Activated CD8-positive, alpha-beta memory T cell treated with anti-CD3 and anti-CD28 coated beads, Interleukin-2, amount 50 U/mL, for 1 hour (primary cell): Measurements from ENCODE around the gene CNGB1.
"Not testable (repeated sequence)": the region's sequence is repeated elsewhere in the genome, so short reads cannot be mapped to it uniquely, and the experiment has no call there.

Source experiments
- DNase-seq: peaks from one replicate; pipeline ENCODE4 v3.0.0-alpha.2; 2020; ENCODE audit errors: extremely low read depth

CNGB1 gene

DNA sequence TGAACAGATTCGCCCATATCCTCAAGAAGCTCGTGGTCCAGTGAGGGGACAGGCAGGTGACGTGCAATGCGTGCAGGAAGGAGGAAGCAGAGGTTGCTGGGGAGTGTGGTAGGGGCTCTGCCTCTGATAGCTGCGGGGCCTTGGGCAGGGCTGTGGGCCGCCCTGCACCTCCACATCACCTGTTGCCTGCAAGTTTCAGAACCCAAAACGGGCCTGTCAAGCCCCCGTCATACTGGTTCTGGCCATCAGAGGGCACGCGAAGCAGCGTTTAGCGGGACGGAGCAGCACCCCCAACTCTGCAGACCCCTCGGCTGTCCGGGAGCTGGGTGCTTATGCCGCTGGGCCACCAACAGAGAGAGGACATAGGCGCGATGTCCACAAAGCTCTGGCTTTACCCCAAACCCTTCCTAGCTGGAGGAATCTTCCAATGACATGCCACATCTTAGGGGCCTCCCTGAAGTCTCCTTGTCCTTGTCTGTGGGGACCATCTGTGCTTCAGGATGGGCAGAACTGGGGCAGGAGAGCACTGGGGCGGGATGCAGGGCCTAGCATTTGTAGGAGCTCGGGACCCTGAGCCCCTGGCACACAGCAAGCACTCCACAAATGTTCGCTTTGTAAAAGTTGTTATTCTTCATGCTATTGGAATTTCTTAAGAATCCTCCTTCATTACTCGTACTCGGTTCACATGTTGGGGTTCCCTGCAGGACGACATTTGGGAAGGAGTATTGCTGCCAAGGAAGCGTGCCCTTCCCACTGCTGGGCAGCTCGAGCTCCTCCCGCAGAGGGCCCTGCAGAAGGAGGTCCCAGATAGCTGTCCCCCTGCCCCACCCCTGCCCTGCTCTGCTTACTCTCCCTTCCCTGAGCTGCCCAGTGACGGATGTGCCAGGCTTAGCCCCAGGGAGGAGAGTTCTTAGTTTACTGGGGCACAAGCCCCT is 64.3 kb downstream of the CNGB1 start:
- no peak for DNase-seq

DNA sequence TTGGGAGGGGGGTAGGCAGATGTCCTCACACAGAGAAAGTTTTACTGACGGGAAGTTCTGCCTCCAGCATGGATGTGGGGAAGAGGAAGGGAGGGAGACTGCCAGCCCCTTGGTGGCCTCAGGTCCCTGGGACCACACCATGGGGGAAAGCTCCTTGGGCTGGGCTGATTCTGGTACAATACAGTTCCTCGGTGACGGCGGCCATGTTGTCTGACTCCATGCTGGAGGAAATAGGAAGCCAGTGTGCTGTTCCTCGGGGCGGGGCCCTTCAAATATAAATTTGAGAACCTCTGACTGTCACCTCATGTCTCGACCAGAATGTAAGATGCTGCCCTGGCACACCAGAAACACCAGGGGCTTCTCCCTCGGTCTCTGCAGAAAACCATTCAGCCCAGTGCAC is 66.8 kb downstream of the CNGB1 start:
- no peak for DNase-seq

DNA sequence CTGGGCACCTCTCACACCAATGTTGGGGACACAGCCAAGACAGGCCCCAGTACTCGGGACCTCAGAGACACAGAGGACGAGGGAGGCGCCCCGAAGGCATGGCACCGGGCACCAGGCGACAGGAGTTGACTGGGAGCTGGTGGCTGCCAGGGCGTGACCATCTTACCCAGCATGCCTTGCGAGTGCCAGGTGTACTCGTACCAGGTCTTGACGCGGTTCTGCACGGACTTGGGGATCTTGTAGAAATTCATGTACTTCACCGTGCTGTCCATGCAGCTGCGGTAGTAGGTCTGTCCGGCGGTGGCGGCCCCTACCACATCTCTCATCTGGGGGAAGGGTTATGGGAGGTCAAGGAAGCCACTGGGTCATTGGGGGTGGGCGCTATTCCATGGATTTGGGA is 67.3 kb downstream of the CNGB1 start:
- DNase-seq = no peak

DNA sequence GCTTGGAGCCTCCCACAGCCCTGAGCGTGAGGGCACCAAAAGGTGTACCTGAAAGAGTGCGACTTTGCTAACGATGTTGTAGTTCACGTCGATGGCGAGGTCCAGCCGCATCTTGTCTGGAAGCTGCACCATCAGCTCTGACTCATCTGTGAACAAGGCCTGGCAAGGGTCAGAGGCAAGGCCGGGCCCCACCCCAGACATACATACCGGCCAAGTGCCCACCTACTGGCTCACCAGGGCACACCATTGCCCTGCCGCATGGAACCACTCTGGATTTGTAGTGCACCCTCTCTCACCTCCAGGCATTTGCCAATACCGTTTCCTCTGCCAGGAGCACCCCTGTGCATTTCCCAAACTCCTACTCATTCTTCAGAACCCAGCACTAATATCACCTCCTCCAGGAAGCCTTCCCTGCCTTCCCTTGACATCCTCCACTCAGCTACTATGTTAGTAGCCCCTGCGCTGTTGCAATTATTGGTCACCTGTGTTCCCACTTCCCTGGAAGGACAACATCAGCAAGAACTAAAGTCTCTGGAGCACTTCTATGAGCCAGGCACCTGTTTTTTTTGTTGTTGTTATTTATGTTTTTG is 69.4 kb downstream of the CNGB1 start:
- no peak for DNase-seq

DNA sequence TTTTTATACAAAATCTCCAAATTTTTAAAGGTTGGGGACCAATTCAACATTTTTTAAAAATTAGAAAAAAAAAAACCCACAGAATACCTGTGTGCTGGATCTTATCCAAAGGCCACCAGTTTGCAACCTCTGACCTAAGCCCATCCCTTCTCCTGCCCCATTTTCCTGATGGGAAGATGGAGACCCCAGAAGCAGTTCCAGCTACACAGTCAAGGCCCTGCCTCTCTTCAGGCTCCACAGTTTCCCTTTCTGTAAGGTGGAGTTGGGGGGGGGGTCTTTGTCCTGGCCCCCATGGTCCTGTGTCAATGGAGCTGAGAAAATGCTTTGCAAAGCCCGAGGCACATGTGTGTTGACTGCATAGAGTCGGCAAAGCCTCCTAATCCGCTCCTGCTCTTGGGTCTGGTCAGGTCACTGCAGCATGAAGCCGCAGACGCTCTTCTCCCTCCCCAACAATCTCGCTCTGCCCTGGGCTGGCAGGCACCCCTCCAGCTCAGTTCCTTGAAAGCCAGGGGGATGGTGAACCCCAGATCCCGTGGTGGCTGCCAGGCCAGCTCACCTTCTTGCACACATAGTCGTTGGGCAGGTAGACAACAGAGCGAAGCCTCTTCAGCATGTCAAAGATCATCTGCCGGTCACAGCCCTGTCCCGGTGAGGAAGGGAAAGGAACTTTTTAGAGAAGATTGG is 70.0 kb downstream of the CNGB1 start:
- DNase-seq = no peak

DNA sequence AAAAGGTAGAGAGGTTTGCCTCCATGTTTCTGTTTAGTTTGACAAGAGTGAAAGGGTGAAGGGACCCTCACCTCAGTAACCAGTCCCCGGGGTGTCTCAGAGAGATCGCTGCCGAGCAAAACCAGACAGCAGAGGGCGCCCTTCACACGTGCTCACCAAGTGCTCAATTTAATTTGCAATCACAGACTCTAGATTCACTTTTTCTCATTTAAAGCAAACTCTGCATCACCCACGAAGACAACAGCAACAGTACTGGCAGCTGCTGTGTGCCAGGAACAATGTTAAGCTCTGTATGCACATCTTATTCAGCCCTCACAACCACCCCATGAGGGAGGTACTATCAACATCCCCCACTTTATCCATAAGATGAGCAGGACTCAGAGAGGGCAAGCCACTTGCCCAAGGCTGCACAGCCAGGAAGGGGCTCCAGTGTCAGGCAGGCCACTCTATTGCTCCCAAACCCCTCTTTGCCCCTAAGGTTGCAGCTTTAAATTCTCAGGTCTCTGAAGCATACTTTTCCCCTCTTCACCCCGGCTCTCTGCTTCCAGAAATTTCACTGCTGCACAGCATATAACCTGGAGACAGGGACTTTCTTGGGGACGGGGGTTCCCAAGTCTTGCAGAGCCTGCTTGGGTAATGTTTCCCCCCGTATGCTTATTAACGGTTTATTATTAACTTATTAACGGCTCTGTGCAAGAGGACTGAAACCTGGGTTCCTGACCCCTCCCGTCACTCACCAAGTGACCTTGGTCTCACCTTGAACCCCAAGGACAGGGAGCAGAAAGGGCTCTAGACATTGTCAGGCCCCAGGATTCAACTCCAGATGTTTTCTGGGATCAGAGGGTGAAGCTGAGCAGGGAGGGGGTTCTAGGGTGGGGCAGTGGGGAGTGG is 70.9 kb downstream of the CNGB1 start:
- DNase-seq = peak; percentile 28

DNA sequence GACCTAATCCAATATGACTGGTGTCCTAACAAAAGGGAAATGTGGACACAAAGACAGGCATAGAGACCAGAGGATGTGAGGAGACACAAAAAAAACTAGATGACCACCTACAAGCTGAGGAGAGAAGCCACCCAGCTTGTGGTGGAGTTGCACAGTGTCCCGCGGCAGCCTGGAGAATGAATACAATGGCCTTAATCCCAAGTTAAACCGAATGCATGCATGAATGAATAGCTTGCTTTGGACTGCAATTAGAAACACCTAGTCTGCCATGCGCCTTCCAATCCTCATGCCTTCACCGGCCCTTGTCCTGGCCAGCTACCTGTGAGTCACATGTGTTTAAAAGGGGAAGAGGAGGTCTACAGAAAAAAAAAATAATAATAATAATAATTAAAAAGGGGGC is 72.0 kb downstream of the CNGB1 start:
- no peak for DNase-seq

DNA sequence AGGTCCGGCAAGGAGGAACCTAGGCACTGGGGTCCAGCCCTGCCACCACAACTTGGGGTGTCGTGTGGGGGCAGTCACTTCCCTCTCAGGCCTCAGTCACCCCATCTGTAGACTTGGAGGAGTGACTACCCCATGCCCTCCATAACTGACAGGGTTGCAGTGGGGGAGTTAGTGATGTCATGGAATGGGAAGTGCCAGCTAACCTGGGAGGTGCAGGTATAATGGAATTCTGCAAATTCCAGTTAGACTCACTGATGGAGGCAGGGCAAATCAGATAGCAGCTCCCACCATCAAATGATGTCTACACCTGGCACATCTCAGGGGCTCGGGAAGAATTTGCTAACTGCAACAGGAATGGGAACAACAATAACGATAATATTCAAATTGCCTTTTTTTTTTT is 72.9 kb downstream of the CNGB1 start:
- DNase-seq = no peak

DNA sequence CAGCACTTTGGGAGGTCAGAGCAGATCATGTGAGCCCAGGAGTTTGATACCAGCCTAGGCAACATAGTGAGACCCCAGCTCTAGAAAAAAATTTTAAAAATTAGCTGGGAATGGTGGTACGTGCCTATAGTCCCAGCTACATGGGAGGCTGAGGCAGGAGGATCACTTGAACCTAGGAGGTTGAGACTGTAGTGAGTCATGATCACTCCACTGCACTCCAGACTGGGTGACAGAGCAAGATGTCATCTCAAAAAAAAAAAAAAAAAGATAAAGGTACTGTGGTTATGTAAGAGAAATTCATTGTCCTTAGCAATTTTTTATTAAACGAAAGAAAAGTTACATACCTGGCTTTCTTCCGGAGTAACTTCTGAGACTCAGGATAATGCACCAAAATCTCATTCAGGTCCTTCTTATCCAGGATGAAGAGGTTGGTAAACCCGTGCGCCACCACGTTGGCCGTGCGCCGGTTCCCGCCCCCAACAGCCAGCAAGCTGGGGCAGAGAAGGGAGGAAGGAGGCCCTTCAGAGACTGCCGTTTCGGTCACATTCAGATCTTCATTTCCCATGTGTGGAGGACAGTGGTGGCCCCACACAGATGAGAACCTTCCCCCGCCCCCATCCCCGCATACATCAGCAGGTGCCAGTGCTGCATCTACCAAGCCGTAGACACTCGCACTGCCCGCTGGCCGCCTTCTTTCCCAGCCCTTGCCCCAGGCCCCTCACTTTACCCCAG is 73.7 kb downstream of the CNGB1 start:
- no peak for DNase-seq

DNA sequence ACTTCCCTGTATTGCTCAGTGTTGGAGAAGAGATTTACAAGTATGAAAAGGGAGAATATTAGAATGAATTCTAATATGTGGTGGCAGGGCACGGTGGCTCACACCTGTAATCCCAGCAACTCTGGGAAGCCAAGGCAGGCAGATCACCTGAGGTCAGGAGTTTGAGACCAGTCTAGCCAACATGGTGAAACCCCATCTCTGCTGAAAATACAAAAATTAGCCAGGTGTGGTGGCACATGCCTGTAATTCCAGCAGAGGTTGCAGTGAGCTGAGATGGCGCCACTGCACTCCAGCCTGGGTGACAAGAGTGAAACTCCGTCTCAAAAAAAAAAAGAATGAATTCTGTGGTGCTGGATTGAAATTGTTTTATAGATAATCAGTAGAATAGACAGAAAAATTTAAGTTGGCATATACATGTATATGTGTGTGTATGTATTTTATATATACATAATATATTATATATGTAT is 75.8 kb downstream of the CNGB1 start:
- DNase-seq = not testable (repeated sequence)

DNA sequence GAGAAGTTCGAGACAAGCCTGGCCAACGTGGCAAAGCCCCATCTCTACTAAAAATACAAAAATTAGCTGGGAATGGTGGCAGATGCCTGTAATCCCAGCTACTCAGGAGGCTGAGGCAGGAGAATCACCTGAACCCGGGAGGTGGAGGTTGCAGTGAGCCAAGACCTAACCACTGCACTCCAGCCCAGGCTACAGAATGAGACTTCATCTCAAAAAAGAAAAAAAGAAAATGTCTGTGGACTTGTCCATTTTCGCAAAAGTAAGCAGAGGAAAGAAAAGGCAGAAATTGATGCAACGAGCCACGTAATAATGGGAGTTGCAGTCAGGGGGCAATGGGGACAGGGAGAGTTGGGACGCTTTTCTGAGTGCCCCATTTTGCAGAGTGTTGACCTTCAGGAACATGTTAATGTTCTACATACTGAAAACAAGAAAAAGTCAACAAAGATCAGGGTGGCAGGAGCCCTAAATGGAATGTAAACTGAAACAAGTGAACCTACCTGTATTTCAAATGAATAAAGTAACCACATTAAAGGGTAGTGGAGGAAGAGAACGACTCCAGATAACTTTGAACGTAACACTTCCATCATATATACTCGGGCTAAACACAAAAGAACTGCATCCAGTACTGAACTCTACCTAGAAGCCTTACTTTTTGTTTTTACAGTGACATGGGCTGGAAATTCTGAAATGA is 76.4 kb downstream of the CNGB1 start:
- DNase-seq = no peak

DNA sequence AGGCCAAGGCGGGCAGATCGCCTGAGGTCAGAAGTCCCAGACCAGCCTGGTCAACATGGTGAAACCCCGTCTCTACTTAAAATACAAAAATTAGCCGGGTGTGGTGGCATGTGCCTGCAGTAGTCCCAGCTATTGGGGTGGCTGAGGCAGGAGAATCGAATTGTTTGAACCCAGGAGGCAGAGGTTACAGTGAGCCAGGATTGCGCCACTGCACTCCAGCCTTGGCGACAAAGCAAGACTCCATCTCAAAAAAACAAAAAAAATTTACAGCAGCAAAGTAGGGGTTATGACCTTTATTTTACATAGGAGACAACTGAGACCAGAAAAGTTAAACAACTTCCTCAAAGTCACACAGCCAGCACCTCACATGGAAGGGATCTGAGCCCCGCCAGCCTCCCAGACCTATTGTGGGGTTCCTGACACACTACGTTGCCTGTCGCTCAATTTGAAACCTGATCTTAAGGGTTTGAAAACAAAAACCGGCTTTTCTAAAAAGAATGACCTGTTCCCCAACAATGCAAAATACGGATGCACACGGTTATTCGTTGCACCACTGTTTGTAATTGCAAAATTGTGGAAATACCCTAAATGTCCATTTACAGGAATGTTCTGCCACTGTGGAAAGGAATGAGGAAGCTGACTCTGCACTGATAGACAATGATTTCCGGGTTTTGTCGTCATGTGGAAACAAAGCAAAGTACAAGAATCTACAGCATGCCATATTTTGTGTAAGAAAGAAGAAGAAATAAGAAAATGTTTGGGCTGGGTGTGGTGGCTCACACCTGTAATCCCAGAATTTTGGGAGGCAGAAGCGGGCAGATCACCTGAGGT is 77.2 kb downstream of the CNGB1 start:
- DNase-seq = no peak

DNA sequence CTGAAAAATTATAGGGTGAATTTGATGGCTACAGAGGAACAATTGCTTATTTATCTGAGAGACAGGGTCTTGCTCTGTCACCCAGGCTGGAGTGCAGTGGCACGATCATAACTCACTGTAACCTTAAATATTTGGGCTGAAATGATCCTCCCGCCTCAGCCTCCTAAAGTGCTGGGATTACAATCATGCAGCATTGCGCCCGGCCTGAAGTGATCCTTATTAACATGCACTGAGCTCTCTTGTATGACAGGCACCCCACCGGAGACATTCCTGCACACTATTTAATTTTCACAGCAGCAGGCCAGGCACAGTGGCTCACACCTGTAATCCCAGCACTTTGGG is 77.7 kb downstream of the CNGB1 start:
- no peak for DNase-seq

DNA sequence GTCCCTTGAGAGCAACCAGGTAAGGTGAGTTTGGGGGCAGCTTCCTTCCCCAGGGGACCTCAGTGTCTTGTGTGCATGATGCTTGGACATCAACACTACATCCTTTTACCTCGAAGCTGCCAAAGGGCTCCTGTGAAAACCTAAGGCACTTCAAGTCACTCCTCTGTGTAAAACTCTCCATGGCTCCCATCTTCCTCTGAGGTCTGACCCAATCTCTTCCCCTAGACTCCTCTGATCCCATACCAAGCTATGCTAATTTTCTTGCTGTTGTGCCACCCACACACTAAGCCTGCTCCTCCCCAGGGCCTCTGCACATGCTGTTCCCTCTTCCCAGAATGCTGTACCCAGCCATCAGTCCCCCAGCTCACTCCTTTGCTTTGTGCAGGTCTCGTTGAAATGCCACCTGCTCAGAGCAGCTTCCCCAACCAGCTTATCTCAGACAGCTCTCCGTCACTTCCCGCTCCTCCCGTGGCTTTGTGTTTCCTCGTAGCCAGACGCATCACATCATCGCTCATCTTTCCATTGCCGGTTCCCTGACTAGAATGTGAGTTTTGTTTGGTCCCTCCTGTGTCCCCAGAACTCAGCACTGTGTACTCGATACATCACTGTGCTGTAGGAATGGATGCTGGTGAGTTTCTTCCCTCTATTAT is 78.4 kb downstream of the CNGB1 start:
- DNase-seq = no peak

DNA sequence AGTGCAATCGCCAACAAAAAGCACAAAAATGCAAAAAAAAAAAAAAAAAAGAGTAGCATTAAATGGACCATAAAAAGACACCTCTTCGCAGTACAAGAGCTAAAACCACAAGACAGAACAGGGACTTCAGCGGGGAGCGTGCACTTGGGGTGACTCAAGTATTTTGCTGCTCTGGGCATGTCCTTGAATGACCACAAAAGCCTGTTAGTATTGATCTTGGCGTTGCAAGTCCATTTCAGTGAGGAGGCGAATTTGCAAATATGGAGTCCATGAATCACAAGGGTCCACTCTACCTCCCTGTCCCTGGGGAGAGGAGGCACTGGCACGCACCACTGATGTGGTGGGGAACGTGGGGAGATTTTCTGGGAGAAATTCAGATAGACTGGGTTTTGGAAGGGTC is 78.9 kb downstream of the CNGB1 start:
- DNase-seq = no peak

DNA sequence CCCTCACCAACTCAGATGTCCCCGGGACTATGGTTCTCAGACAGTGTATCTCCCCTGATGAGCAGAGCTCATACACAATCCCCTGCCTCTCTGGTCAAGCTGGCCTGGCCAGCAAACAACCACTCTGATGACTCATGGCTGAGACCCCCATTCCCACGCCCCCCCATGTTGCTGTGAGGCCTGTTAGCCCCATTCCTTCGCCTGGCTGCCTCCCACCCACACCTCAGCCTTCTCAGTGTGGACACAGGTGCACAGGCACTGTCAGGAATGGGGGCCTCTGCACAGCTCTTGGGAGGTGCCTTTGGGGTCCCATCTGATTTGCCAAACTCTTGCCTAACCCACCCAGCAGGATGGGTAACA is 80.2 kb downstream of the CNGB1 start:
- DNase-seq = no peak

DNA sequence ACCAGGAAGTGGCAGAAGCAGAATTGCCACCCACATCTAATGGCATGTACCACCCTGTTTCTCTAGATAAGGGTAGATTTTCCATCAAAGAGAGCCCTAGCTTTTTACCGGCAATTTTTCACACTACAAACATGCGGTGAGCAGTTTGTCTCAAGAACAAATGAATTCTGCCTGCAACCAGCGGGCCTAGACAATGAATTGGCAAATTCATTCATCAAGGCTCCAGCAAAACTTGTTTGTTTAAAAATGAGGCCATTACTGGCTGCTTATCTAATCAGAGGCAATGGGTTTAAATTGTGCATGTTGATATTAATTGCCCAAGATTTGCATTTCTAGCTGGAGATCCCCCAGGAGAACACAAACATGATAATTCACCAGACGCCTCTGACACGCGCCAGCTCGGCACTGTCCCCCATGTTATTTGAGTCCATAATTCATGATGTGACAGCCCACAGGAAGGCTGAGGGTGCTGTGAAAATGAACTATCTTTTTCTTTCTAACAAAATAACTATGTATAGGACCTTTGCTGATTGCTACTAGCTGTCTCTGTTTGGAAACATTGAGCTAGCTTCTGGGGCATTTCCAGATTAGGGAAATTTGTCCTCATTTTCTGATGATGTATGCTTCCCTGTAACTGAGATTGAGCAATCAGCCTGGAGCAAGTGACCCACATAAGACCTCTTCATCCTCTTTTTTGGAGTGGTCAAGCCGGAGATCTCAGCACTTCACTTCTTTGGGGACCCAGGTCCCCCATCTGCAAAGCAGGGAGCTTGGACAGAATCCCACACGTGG is 80.8 kb downstream of the CNGB1 start:
- DNase-seq = no peak

DNA sequence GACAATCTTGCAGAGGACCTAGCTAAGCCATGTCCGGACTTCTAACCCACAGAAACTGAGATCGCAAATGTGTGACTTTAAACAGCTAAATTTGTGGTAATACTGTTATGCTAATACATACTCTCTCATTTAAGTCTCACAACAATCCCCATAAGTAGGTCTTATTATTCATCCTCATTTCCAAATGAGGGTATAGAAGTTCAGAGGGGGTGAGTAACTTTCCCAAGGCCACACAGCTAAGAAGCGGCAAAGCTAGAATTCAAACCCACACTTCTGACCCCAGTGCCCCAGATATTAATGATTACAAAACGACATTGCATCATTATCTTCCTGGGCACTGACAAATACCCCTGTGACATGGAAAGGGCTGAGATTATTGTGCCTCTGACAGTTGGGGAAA is 81.4 kb downstream of the CNGB1 start:
- no peak for DNase-seq
